ENCODE measurements around the gene H2BK1.

Gene H2BK1

DNA sequence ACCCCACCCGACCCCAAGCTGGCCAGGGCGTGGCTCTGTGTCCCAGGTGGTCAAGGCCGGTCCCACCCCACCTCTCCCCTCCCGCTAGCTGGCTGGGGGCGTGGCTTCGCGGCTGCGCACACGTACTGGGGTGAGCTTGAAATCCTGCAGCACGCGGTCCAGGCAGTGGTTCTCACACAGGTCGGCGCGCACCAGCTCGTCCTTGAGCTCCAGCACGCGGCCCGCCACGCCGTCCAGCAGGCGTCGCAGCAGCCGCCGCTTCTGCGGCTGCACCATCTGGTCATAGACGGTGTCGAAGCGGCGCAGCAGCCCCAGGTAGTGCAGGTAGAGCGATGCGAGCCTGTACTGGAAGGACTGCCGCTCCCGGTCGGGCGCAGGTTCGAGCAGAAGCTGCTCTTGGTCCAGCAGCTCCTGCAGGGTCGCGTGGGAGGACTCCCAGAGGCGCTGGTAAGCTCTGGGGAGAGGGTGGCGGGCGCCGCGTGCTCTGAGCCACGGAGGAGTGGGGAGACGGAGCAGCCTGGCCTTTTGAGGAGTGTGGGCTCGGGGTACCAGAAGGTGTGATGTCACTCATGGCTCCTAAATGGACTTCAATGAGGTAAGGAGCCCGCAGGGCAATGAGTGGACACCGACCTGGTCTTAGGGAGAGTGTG, 5.8 kb downstream of the H2BK1 start:
- no peak for DNase-seq (ENCODE audit: low read depth)

DNA sequence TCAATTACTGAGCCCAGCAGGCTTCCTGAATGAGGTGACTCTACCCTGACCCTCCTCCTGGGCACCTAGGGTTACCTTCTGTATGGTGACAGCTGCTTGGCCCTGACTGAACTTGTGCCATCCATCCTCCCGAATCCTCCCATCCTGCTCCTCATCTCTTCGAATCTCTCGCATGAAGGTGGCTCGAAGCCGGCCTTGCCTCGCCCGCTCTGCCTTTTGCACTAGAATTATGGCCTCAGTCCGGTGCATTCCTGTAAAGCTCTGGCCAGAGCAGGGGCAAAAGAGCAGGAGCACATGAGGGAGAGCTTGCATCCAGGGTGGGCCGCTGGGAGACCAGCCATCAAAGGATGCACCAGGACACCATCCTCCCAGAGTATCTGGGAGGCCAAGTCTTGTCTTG, 7.5 kb downstream of the H2BK1 start:
- DNase-seq (ENCODE audit: low read depth) = no peak

DNA sequence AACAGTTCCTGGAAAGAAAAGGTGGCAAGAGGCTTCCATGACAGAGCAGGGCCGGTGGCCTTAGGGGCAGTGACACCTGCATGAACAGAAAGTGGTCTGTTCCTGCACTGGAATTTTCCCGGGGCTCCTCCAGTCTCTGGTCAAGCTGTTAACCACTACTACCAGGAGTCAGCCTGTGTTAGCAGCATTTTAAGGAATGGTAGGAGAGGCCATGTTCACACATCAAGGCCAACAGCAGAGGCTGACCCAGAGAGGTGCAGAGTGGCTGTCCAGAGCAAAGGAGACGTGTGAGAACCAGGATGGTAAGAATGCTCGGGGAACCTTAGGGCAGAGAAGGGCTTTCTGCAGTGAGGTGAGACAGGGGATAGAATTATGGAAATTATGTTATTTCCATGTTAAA, 8.5 kb downstream of the H2BK1 start:
- no peak for DNase-seq (ENCODE audit: low read depth)

DNA sequence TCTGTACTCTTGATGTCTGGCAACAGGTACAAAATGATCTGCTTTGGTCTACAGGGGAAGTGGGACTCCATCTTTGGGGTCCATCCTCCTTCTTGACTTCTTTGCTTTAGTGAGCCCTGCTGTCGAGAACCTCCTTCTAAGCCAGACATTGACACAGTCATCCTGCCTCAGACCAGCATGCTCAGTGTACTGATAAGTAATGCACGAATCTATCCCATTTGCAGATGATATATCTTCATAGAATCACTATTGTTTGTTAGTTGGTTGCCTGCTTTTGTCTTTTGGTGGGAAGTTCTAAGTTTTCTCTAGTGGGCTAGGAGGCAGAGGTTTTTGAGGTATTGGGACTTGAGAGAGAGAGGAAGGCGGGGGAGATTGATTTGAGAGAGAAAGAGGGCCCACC, 8.9 kb downstream of the H2BK1 start:
- DNase-seq (ENCODE audit: low read depth) = no peak

DNA sequence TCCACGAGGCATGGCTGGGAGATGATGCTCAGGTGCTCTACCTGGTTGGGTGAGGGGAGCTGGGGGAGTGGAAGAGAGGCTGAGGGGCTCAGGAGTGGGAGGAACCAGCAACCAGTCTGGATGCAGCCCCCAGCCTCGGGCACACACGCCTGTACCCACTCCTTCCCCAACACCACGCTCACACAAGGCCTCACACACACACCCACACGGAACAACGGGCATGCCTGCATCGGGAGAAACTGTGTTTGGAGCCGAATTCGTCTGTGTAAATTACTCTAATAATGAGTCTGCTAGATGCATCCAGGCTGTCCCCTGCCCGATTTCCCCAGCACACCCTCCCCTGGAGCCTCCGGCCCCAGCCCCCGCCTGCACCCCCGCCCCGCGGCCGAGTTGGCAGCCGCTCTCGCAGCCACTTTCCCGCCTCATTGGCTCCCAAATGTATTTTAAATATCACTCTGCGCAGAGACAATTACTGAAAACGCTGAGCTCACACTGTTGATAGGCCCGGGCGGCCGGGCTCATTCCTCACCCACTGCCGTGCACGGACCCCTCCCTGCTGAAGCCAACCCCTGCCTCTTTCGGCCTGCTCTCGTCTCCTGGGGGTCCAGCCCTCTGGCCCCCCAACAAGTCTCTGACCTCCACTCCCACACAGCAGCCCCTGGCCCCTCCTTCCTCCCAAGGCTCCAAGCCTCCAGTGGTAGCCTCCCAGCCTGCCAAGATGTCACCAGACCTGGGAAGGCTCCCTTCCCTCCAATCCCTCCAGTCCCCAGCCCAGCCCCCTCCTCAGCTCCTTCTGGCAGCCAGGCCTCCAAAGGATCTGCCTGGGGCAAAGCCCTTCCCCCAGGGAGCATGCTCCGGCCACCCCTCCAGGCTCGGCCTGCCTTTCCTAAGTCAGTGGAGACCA, 11.1 kb downstream of the H2BK1 start:
- no peak for DNase-seq (ENCODE audit: low read depth)

DNA sequence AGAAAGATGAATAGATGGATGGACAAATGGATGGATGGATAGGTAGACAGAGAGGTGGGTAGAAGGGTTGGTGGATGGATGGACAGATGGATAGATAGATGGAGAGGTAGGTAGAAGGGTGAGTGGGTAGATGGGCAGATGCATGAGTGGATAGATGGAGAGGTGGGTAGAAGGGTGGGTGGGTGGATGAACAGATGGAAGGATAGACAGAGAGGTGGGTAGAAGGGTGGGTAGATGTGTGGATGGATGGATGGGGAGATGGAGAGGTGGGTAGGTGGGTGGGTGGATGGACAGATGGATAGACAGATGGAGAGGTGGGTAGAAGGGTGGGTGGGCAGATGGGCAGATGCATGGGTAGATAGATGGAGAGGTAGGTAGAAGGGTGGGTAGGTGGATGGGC, 12.4 kb downstream of the H2BK1 start:
- no peak for DNase-seq (ENCODE audit: low read depth)

DNA sequence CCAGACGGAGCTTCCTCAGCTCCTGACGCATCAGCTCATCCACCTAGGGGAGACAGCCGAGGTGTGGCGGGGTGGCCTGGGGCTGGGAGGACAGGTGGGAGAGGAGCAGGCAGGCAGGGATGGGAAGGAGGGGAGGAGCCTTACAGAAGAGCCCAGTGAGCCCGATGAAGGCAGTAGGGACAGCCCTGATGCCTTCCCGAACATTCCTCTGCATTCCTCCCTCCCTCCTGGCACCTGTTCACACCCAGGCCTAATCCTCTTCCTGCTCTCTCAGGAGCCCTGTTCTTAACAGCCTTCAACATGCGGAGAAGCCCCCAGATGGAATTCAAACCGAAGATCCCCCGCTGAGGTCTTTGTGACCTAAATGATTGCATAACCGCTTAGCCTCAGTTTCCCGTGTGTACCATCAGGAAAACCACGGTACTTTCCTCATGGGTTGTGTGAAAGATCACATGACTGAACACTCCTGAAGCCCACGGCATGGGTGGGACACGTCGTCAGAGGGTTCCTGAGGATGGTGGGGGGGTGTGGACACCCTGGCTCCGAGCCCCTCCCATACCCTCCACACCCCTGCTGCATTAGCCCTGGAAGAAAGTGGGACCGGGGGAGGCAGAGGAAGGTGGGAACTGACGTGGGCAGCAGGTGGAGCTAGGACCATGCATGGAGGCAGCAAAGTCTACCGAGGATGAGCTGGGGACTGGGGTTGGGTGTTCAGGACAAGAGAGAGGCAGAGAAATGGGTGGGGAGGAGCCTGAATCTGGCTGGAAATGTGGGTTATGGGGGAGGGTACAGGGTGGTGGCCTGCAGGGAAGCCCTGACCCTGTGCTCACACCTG, 14.5 kb downstream of the H2BK1 start:
- DNase-seq (ENCODE audit: low read depth) = no peak

DNA sequence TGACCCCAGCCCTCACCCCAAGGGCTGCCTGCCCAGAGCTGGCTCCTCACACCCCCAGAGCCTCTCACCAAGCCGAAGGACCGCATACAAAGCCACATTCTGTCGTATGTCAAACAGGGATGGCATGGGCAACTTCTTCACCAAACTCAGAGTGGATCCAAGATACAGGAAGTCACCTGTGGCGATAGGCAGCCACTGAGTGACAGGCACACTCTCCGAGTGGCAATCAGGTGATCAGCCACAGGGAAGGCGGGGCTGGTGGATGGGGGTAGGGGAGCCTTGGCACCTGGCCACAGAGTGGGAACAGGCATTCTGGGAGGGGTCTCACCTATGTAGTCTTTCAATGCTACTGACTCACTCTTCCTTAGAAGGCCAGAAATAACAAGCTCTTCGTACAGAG, 16.1 kb downstream of the H2BK1 start:
- DNase-seq (ENCODE audit: low read depth) = no peak

DNA sequence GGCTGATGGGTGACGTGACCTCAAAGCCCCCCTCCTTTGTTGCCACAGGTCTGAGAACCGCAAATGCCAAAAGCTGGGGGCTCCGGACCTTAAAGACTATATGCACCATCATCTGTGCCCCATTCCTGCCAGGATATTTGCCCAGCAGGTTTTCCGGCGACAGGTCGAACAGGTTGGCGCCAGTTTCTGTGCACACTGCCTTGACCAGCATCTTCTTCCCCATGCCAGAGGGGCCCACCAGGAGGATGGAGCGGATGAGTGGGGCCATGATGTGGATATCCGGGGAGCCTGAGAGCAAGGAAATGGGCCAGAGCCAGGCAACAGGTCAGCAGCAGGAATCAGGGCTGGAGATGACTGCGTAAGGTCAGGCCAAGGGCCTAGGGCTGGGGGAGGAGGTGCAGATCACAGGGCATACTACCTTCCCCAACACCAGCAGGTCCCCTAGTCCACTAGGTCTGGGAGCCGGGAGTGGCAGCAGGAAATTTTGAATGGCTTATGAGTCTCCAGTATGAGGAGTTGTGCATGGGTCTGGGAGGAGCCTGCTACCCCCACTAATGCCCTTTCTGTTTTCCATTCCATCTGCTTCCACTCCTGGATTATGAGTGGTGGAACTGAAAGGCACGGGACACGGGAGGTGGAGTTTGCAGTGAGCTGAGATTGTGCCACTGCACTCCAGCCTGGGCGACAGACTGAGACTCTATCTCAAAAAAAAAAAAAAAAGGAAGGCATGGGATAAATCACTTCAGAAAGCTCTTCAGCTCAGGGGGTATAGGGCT, 16.9 kb downstream of the H2BK1 start:
- no peak for DNase-seq (ENCODE audit: low read depth)

DNA sequence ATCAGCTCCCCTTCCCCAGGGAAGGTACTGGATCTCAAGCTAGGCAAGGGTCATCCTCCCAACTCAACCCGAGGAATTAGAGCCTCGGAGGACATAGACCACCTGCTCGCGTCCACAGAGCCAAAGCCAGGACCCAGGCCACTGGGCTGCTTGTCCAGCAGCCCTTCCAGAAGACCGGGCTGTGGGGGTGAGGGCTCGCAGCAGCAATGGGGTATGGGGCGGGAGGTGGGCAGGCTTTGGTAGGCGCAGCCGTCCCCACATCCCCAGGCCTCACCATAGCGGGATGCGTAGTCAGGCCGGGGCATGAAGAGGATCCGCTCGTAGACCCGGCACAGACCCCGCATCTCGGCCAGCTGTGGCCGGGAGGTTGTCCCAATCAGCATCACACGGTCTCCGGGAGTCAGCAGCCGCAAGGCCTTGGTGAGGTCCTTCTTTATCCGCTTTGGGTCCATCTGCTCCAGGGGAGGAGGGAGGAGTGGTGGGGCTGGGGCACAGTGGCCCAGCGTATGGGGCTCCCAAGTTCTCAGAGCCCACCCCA, 18.2 kb downstream of the H2BK1 start:
- DNase-seq (ENCODE audit: low read depth) = no peak

DNA sequence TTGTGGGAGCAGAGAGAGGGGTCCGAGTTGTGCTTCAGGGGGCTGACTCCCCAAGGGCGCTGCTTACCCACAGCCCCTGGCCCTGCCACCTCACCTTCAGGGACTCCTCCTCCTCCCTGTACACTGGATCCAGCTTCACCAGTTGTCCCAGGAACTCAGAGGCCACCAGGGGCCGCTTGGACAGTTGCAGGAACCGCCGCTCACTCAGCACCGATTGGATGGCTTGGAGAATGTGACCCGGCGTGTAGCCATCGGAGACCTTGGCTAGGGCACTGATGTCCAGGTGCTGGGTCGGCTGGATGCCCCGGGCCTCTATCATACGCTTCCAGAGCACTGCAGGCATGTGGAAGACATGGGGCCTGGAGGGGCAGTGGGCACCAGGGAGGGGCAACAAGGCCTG, 18.7 kb downstream of the H2BK1 start:
- DNase-seq (ENCODE audit: low read depth) = no peak

DNA sequence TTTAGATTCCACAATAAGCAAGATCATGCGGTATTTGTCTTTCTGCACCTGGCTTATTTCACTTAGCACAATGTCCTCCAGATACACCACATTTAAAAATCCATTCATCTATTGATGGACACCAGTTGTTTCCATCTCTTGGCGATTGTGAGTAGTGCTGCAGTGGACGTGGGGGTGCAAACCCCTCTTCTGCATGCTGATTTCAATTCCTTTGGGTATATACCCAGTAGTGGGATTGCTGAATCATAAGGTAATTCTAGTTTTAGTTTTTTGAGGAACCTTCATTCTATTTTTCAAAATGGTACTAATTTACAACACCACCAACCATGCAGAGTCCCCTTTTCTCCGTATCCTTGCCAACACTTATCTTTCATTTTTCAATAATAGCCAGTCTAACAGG, 21.2 kb downstream of the H2BK1 start:
- DNase-seq (ENCODE audit: low read depth) = no peak

DNA sequence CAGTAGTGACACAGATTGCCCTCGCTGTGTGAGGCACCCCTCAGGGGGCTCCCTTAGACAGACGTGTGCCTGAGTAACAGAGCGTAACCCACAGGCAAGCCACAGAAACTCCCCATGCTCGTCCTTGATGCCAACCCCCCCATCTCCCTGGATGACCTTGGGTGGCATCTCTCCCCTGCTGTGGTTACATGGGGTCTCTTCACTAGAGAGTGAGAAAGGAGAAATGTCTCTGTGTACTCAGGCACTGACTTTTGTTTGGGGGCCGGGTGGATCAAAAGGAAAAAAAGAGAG, 22.1 kb downstream of the H2BK1 start:
- no peak for DNase-seq (ENCODE audit: low read depth)

DNA sequence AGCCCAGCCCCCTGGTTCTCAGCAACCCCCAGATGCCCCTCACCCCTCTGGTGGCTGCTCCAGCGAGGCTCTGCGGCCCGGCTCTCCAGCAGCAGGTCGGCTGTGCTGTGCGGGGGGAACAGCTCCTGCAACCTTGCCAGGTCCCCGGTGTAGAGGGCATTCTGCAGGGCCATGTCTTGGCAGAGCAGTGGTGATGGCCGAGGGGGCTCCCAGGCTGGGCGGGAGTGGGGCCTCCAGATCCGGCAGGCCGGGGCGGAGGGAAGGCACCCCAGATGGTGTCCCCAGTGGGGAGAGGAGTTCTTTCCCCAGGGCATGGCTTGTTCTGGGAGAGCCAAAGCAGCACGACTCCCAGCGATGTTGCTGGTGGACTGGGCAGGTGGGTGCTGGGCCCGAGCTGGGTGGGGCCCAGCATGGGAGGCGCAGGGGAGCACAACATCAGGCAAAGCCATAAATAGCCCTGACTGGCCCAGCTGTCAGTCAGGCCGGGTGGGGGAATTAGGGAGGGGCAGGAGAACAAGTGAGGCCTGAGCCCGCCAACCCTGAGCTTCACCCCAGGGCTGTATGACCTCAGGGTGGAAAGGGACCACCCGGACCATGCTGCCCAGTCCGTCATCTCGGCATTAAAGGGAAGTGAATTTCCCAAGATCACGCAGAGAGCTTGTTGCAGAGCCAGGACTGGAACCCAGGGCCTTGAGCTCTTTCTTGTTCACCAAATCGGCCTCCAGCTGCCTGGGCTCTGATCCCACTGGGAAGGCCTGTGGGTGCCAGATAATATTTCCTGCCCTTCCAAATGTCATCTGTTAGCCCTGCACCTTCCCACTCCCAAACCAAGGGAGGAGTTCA, 22.7 kb downstream of the H2BK1 start:
- no peak for DNase-seq (ENCODE audit: low read depth)

DNA sequence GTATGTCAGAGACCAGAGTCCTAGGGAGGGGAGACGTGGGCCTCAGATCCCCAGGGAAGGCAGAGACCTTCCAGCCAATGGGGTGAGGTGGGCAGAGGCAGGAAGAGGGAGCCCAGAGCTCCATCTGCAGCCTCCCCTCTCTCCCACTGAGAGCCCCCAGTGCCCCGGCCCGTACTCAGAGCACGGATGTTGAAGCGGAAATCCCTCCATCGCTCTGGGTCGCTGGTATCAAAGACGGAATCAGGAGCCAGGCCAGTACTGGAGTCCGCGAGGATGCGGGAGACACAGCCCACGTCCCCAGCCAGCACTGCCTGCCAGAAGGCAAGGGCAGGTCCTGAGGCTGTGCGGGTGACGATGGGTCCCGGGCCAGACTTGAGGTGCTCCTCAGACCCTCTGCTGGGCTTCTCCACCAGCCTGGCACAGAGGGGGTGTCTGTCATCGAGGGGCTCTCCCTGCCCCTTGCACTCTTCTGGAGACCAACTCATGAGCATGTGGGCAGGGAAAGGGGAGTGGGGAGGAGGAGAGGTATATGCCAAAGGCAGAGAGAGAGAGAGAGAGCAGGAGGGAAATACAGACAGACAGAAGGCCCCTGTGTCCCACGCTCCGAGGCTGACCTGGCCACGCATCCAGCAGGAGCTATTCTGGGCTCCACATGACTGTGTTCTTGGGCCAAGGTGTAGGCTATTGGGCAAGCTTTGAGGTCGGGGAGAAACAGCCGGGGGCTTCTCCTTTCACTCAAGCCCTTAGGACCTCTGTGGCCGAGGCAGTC, 23.5 kb downstream of the H2BK1 start, which contains the start of gene ASB10:
TSS of gene ASB10 (minus strand) at position 611 of the 769 bp plus-strand sequence. CDS start at position 491, 120 bp downstream.
- no peak for DNase-seq (ENCODE audit: low read depth)

DNA sequence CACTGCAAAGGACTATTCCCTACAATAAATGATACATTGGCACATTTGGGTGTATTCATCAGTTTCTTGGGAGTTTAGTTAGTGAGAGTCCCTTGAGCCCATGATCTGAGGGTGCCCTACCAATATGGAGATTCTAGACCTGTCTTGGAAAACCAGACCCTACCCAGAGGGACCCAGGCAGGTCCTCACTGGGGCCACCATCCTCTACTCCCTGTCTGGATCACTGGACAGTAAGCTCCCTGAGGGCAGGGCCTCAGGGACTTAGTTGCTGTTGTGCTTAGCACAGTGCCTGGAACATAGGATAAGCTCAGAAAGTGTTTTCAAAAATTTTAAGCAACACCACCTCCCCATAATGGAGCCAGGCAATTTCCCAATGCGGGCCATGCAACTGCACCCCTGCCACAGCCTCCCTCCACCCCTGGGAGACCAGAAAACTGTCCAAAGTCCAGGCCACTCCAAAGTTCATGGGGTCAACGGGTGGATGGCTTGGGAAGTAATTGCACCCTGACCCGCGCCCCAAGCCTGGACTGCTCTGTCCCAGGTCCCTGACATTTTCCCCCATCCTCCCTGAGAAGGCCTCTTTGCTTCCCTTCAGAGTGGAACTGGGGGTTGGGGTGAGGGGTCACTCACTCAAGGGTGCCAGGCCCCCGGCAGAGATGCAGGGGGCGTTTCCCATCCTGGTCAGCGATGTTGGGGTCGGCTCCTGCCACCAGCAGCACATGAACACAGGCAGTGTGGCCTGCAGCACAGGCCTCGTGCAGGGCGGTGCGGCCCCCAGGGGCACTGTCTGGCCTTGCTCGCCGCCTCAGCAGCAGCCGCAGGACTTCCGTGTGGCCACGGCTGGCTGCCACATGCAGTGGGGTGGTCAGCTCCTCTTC, 24.3 kb downstream of the H2BK1 start:
- DNase-seq (ENCODE audit: low read depth) = no peak

DNA sequence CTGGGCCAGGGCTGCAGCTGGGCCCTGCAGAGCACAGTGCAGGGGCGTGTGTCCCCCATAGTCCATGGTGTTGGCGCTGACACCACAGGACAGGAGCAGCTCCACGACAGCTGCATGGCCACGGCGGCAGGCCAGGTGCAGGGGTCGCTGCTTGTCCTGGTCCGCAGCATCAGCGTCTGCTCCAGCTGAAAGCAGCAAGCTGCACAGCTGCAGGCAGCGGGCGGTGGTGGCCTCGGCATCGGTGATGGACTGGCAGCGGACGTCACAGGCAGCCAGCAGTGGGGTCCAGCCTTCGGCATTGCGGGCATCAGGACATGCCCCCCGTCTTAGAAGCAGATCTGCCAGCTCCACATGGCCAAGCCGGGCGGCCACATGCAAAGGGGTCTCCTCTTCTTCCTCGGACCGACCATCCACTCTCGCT, 29.3 kb downstream of the H2BK1 start:
- no peak for DNase-seq (ENCODE audit: low read depth)

DNA sequence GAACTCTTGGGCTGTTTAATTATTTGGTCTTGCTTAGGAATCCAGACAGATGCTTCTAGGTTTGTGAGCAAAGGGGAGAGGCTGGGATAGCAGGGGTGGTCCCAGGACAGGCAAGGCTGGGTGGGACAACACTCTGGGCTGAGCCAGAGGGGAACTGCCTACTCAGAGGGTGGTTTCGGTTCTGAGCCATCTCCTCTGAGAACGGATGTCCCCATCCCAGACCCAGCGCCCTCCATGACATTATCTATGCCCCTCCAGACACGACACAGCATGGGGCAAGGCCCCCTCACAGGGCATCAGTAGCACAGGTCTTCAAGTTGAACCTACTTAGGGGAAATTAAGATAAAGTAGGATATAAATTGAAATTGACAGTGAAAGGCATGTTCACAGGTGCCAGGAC, 30.3 kb downstream of the H2BK1 start:
- DNase-seq (ENCODE audit: low read depth) = no peak

DNA sequence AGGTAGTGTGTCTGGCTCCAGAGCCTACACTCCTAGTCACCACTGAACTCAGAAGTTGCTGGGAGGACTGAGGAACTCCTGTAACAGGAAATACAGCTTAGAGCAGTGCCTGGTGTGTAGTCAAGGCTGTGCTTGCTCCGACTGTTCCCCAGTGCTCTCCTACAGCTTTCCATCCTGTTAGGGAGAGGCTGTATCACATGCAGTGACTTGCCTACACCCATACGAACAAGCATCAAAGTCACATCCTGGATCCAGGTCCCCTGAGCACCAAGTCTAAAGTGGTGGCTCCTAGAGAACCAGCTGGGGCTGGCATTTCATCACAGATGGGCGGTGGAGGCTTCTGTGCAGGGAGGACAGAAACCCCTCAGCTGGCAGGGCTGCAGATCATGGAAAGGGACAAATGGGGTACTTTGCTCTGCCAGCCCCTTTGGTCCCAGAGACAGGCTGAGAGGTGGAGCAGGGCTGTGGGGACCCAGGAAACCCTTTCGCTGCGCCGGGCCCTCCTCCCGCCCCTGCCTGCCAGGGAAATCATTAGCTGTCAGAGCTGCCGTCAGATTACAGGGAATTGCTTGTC, 30.9 kb downstream of the H2BK1 start:
- DNase-seq (ENCODE audit: low read depth) = no peak

All from iris pigment epithelial cell (primary cell).